Activated gamma-delta T cell (primary cell): Measurements from ENCODE around the gene HLA-DQB1.
"Not testable (repeated sequence)": the region's sequence is repeated elsewhere in the genome, so short reads cannot be mapped to it uniquely, and the experiment has no call there.

Source experiments
- DNase-seq: peaks from one replicate; lab custom pipeline; 2025; lab: John Stamatoyannopoulos, UW
- total RNA-seq, 2 donors: gene quantifications; one replicate each; lab custom pipeline; 2026; lab: John Stamatoyannopoulos, UW

Gene HLA-DQB1
- 49.7 to 52.3 reads per million in 2 donors for total RNA-seq

DNA sequence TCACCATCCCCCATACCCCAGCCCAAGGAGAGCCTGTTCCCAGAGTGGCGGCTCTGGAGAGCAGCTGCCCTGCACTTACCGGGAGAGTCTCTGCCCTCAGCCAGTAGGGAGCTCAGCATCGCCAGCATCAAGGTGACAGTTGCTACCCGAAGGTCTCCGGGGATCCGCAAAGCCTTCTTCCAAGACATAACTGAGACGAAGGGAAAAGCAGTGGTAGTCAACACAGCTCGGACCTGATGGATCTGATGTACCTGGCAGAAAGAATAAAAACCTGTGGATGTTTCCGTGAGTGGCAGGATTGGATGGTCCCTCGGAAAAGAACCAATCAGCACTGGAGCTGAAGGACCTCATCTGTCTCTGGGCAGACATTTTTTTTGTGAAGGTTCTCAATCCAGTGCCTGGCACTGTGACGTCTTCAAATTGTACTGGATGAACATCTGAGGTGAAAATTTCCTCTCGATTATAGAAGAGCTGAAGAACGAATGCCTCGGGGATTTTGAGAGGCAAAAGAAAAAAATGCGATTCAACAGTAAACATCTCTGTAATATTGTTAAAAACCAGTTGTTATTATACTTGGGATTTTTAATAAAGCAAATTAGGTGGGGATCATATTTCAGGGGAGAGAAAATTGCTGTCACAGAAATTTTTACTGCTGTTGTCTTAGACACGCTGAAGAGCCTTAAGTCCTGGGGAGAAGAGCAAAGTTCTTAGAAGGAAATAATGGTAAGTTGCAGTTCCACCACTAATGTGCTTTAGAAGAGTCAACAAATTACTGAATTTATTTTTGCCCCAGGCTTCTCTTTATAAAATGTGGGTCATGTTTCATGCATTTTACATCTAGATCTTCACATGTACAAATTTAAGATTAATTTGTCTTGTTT lies at the start of gene HLA-DQB1:
Gene HLA-DQB1, minus strand, starts transcription at position 238 of the 881 bp plus-strand sequence. Its CDS starts 50 bp downstream, at position 188.
- no peak for DNase-seq

DNA sequence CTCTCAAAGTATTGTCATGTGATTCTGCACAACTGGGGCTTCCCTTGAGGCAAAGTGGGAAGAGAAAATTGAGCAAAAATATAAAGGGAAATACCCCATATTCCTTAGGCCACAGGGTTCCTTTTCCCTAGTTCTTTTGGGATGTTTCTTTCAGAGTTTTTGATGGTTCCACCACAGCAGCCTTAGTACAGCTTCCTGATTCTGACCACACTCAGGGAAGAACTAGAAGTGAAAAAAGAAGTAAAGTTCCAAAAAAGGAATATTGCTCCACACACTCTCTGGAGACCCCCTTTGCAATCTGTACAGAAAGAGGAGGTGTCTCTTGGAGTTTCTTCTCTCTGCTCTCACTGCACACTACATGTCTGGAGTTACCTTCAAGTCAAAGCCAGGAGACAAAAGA lies 46.8 kb upstream of the HLA-DQB1 start:
- no peak for DNase-seq

GRCh38 chr6:32709625-32710024 lies 43.2 kb upstream of the HLA-DQB1 start:
- no peak for DNase-seq

DNA sequence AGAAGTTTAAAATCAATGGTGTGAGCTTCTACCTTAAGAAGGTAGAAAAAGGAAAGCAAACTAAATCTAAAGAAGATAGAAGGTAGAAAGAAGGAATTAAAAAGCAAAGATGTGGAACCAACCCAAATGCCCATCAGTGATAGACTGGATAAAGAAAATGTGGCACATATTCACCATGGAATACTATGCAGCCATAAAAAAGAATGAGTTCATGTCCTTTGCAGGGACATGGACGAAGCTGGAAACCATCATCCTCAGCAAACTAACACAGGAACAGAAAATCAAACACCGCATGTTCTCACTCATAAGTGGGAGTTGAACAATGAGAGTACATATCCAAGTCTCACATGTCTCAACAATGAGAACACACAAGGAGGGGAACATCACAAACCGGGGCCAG lies 38.7 kb upstream of the HLA-DQB1 start:
- DNase-seq = not testable (repeated sequence)

DNA sequence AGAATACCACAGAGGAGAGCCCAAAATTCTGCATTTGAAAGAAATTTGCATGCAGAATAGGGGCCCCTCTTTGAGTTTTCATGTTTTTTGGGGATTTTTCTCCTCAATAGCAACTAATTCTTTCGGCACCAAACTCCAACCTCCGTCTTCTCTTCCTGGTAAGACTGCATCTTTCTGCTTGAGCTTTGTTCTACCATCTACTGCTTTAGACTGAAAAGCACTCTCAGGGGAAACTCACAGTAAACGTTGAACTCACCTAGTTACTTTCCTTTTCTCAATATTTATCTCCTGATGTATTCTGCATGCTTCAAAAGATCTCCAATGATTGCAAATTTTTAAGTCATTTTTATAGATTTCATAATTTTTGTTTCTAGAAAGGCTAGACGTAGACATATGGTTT lies 36.9 kb upstream of the HLA-DQB1 start:
- DNase-seq = no peak

DNA sequence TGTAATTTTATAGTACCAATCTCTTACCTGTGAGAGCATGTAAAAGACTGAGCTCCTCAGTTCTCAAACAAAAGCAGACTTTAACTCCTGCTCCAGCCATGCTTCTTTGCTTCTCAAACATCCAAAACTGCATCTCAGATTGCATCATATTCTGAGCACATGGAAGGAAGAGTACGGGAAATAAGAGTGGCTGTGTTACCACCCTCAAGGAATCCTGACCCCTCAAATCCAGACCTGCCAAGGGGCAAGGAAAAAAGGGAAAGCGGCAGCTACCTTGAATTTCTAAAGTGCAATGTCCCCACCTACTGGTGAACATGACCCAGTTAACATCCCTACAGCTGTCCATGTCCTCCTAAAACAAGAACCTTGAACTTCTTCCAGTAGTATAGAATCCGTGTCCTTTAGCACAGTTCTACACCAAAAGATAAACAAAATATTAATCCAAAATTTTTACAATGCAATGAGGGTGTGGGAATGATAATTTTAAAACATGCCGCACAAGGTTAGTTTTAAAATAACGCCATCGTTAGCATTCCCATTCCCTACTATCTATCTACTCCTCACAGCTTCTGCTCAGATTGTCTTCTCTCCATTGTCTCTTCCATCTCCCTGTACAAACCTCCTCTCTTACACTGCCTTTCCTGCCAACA lies 34.1 kb upstream of the HLA-DQB1 start:
- DNase-seq = no peak

DNA sequence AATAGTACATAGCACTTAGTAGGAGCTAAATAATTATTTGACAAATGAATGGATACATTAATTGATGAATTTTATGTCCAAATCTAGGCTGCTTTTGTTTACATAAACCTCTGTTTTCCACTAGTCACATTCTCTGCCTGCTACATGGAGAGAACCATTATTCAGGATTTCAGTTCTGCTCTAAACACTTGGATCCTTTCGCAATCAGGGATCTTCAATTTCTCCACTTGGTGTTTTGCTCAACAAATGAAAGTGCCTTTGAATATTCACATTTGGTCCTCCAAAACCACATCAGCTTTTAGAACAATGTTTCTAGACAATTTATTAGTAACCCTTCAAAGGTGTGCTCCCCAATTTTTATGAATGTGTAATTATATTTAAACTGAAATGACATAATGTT lies 30.6 kb upstream of the HLA-DQB1 start:
- no peak for DNase-seq

DNA sequence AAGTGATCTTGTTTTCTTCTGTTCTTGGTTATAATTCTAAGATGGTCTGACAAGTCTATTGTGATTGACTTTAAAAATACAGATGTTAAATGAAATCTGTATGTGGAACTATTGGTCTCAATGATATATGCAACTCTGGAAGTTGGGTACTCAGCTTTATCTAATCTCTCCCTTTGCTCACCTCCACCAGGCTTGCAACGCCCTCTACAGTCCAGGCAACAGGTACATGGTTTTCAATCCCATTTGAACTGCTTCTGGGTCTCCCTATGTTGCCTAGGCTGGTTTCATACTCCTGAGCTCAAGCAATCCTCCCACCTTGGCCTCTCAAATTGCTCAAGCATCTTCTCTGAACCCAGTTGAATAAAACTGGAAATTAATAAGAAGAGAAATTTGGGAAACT lies 25.6 kb upstream of the HLA-DQB1 start:
- DNase-seq = no peak

DNA sequence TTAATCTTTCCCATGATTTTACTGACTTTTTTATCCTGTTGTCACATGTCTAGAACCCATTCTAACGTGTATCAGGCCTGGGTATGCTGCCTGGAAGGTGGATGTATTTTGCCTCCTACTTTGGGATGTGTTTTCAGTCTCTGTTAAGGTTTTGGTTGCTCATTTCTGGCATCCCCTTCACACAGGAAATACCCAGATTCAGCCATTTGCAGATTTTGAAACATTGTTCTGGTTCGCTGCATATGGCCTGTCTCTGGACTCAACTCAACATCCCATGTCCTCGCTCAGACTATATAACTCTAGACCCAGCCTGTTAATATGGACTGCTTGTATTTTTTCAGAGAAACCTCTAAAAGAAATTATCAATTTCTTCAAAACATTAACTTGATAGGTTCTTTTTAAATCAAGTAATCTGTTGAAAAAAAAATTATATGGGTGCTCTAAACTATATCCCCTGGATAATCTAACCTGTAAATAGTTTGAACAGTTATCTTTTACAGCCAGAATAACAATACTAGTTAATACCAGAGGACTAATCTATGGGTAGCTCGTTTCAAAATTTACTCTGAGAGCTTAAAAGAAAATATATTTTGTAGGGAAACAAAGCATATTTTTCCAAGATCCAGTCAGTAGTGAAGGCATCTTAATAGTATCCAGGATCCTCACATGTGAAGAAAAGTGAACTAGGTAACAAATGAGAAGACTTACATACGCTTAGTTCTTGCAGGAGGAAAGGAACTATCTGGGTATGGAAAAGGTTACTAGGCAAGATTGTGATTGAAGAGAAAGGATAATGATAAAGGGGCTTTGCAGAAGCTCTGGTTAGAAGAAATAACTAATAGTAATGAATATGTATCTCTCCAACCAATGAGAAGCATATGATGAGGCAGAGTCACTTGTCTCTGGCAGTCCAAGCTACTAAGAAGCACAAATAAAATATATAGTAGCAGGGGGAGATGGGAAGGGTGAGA lies 23.4 kb upstream of the HLA-DQB1 start:
- no peak for DNase-seq

- no peak for DNase-seq
Measured at GRCh38 chr6:32685603-32686002, 19.1 kb upstream of the HLA-DQB1 start.

DNA sequence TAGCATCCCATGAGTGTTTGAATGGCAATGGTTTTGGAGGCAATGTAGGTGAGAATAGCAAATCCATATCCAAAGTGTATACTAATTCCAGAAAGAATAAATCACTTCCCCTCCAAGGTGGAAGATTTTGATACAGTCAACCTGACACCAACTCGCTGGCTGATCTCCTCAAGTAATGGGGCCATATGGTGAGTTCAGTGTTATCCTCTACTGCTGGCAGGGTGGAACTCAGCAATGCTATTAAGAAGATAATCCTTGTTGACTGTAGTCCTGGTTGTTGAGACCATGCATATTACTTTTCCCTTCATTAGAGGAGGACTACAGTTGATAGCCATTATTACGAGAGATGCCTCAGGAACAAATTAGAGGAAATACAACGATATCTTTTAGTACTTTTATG lies 17.8 kb upstream of the HLA-DQB1 start:
- no peak for DNase-seq

- no peak for DNase-seq
Measured at GRCh38 chr6:32680055-32680454, 13.6 kb upstream of the HLA-DQB1 start.

DNA sequence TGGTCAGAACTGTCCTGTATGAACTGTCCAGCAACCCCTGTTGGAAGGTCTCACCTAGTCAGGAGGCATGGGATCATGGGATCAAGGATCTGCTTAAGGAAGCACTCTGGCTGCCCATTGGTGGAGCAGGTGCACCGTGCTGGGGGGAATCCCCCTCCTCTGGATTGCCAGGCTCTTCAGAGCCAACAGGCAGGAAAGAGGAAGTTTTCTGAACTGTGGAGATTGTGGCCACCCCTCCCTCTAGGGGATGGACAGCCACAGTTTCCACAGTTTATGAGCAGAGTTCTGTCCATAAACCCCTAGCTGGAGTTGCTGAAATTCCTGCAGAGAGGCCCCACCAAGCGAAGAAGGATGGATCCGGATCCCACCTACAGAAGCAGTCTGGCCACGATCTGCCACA lies 13.0 kb upstream of the HLA-DQB1 start:
- DNase-seq = no peak

DNA sequence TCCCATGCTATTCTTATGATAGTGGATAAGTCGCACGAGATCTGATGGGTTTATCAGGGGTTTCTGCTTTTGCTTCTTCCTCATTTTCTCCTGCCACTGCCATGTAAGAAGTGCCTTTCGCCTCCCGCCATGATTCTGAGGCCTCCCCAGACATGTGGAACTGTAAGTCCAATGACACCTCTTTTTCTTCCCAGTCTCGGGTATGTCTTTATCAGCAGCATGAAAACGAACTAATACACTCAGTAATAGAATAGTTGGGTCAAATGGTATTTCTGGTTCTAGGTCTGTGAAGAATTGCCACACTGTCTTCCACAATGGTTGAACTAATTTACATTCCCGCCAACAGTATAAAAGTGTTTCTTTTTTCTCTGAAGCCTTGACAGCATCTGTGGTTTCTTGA lies 7.7 kb upstream of the HLA-DQB1 start:
- not testable (repeated sequence) for DNase-seq

GRCh38 chr6:32671908-32672307 lies 5.5 kb upstream of the HLA-DQB1 start:
- not testable (repeated sequence) for DNase-seq

DNA sequence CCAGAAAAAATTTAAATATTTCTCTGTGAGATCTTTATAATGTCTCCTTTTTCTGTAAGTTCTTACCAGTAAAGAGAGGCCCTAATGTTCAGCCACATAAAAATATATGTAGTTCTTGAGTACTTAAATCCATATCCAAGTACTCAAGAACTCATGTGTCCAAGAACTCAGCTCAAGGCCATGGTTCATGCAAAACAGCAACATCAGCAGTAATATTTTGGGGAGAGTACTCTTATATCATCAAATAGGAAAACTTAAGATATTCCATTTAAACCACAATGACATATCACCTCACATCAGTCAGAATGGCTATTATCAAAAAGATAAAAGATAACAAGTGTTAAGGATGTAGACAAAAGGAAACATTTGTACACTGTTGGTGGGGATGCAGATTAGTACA lies 3.4 kb upstream of the HLA-DQB1 start:
- DNase-seq = no peak

- DNase-seq = no peak
Measured at GRCh38 chr6:32669240-32669639, 2.8 kb upstream of the HLA-DQB1 start.

GRCh38 chr6:32668226-32668747 lies 1.8 kb upstream of the HLA-DQB1 start:
- DNase-seq = no peak

GRCh38 chr6:32665661-32666060 lies 796 bp downstream of the HLA-DQB1 start:
- no peak for DNase-seq

DNA sequence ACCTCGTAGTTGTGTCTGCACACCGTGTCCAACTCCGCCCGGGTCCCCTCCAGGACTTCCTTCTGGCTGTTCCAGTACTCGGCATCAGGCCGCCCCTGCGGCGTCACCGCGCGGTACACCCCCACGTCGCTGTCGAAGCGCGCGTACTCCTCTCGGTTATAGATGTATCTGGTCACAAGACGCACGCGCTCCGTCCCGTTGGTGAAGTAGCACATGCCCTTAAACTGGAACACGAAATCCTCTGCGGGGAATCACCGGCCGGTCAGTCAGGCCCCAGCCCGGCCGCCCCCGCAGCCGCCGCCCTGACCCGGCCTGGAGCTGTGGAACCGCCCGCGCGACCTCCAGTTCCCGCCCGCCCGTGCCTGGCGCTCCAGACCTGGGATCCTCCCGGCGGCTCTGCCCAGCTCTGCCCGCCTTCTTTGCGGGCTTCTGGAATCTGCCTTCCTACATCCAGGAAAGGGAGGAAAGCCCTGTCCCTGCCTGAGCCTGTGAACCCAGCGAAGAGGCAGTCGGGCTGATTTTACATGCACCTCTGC lies 1.6 kb downstream of the HLA-DQB1 start:
- DNase-seq = no peak

GRCh38 chr6:32664354-32664753 lies 2.1 kb downstream of the HLA-DQB1 start:
- DNase-seq = no peak

- no peak for DNase-seq
Measured at GRCh38 chr6:32662836-32663235, 3.6 kb downstream of the HLA-DQB1 start.
